ENCODE results near the gene KCNMB2.

Gene KCNMB2

GRCh38 chr3:178787960-178788359 lies 251.7 kb downstream of the KCNMB2 start:
- Histone ChIP-seq H3K27ac (ENCODE audit: low read depth, low read length) (no peak overlapping the region), H3K36me3 (ENCODE audit: control insufficient read depth, insufficient read depth, low read length) (no peaks in the 10 kb centered on the region), H3K9me3 (ENCODE audit: control insufficient read depth, insufficient read depth, low read length) (no peaks in the 10 kb centered on the region), H3K9ac (ENCODE audit: low read depth, low read length) (no peak overlapping the region), H3K4me1 (ENCODE audit: control insufficient read depth, insufficient read depth, low read length) (no peaks in the 10 kb centered on the region), H3K4me3 (ENCODE audit: low read depth, low read length) (no peak overlapping the region), H3K27me3 (ENCODE audit: control insufficient read depth, insufficient read depth, low read length) (no peaks in the 10 kb centered on the region)

GRCh38 chr3:178794711-178795110 lies 258.5 kb downstream of the KCNMB2 start:
- Histone ChIP-seq H3K9ac (ENCODE audit: low read depth, low read length) (no peak overlapping the region), H3K27ac (ENCODE audit: low read depth, low read length) (no peak overlapping the region), H3K4me3 (ENCODE audit: low read depth, low read length) (no peak overlapping the region)

GRCh38 chr3:178795349-178795748 lies 259.1 kb downstream of the KCNMB2 start:
- no peak overlapping the region for H3K9ac ChIP-seq (ENCODE audit: low read depth, low read length)
- no peaks in the 10 kb centered on the region for H3K4me1 ChIP-seq (ENCODE audit: control insufficient read depth, insufficient read depth, low read length)
- no peak overlapping the region for H3K27ac ChIP-seq (ENCODE audit: low read depth, low read length)
- H3K27me3 ChIP-seq (ENCODE audit: control insufficient read depth, insufficient read depth, low read length), result no peaks in the 10 kb centered on the region
- no peaks in the 10 kb centered on the region for H3K36me3 ChIP-seq (ENCODE audit: control insufficient read depth, insufficient read depth, low read length)
- H3K9me3 ChIP-seq (ENCODE audit: control insufficient read depth, insufficient read depth, low read length), result no peaks in the 10 kb centered on the region
- H3K4me3 ChIP-seq (ENCODE audit: low read depth, low read length), result no peak overlapping the region

More at GRCh38 chr3:178794711-178795110, 258.5 kb downstream of the KCNMB2 start:
- Histone ChIP-seq H3K9me3 (ENCODE audit: control insufficient read depth, insufficient read depth, low read length) (no peaks in the 10 kb centered on the region), H3K36me3 (ENCODE audit: control insufficient read depth, insufficient read depth, low read length) (no peaks in the 10 kb centered on the region), H3K4me1 (ENCODE audit: control insufficient read depth, insufficient read depth, low read length) (no peaks in the 10 kb centered on the region), H3K27me3 (ENCODE audit: control insufficient read depth, insufficient read depth, low read length) (no peaks in the 10 kb centered on the region)

GRCh38 chr3:178802259-178802658 lies 266.0 kb downstream of the KCNMB2 start:
- H3K27ac ChIP-seq (ENCODE audit: low read depth, low read length), result no peak overlapping the region
- H3K9ac ChIP-seq (ENCODE audit: low read depth, low read length), result no peak overlapping the region
- no peaks in the 10 kb centered on the region for H3K9me3 ChIP-seq (ENCODE audit: control insufficient read depth, insufficient read depth, low read length)
- no peak overlapping the region for H3K4me3 ChIP-seq (ENCODE audit: low read depth, low read length)
- H3K36me3 ChIP-seq (ENCODE audit: control insufficient read depth, insufficient read depth, low read length), result no peaks in the 10 kb centered on the region
- peaks cover 4% of the 10 kb centered on the region for H3K4me1 ChIP-seq (ENCODE audit: control insufficient read depth, insufficient read depth, low read length)
- no peaks in the 10 kb centered on the region for H3K27me3 ChIP-seq (ENCODE audit: control insufficient read depth, insufficient read depth, low read length)

- Histone ChIP-seq H3K27ac (ENCODE audit: low read depth, low read length) (no peak overlapping the region), H3K9me3 (ENCODE audit: control insufficient read depth, insufficient read depth, low read length) (no peaks in the 10 kb centered on the region), H3K4me3 (ENCODE audit: low read depth, low read length) (no peak overlapping the region), H3K9ac (ENCODE audit: low read depth, low read length) (no peak overlapping the region), H3K36me3 (ENCODE audit: control insufficient read depth, insufficient read depth, low read length) (no peaks in the 10 kb centered on the region), H3K27me3 (ENCODE audit: control insufficient read depth, insufficient read depth, low read length) (no peaks in the 10 kb centered on the region), H3K4me1 (ENCODE audit: control insufficient read depth, insufficient read depth, low read length) (peaks cover 7% of the 10 kb centered on the region)
Measured at GRCh38 chr3:178802993-178803693, 266.9 kb downstream of the KCNMB2 start.

GRCh38 chr3:178804606-178805005 lies 268.4 kb downstream of the KCNMB2 start:
- no peak overlapping the region for H3K4me3 ChIP-seq (ENCODE audit: low read depth, low read length)
- H3K36me3 ChIP-seq (ENCODE audit: control insufficient read depth, insufficient read depth, low read length), result no peaks in the 10 kb centered on the region
- no peaks in the 10 kb centered on the region for H3K9me3 ChIP-seq (ENCODE audit: control insufficient read depth, insufficient read depth, low read length)
- H3K27me3 ChIP-seq (ENCODE audit: control insufficient read depth, insufficient read depth, low read length), result no peaks in the 10 kb centered on the region
- no peak overlapping the region for H3K9ac ChIP-seq (ENCODE audit: low read depth, low read length)
- peaks cover 7% of the 10 kb centered on the region for H3K4me1 ChIP-seq (ENCODE audit: control insufficient read depth, insufficient read depth, low read length)
- H3K27ac ChIP-seq (ENCODE audit: low read depth, low read length), result no peak overlapping the region

- Histone ChIP-seq H3K4me1 (ENCODE audit: control insufficient read depth, insufficient read depth, low read length) (peaks cover 7% of the 10 kb centered on the region), H3K9me3 (ENCODE audit: control insufficient read depth, insufficient read depth, low read length) (no peaks in the 10 kb centered on the region), H3K27me3 (ENCODE audit: control insufficient read depth, insufficient read depth, low read length) (no peaks in the 10 kb centered on the region), H3K9ac (ENCODE audit: low read depth, low read length) (no peak overlapping the region), H3K36me3 (ENCODE audit: control insufficient read depth, insufficient read depth, low read length) (no peaks in the 10 kb centered on the region), H3K27ac (ENCODE audit: low read depth, low read length) (no peak overlapping the region), H3K4me3 (ENCODE audit: low read depth, low read length) (no peak overlapping the region)
Measured at GRCh38 chr3:178805741-178806140, 269.5 kb downstream of the KCNMB2 start.

- Histone ChIP-seq H3K4me1 (ENCODE audit: control insufficient read depth, insufficient read depth, low read length) (peaks cover 7% of the 10 kb centered on the region), H3K9me3 (ENCODE audit: control insufficient read depth, insufficient read depth, low read length) (no peaks in the 10 kb centered on the region), H3K36me3 (ENCODE audit: control insufficient read depth, insufficient read depth, low read length) (no peaks in the 10 kb centered on the region), H3K9ac (ENCODE audit: low read depth, low read length) (no peak overlapping the region), H3K4me3 (ENCODE audit: low read depth, low read length) (no peak overlapping the region), H3K27me3 (ENCODE audit: control insufficient read depth, insufficient read depth, low read length) (no peaks in the 10 kb centered on the region), H3K27ac (ENCODE audit: low read depth, low read length) (no peak overlapping the region)
Measured at GRCh38 chr3:178806651-178807050, 270.4 kb downstream of the KCNMB2 start.

- Histone ChIP-seq H3K27me3 (ENCODE audit: control insufficient read depth, insufficient read depth, low read length) (no peaks in the 10 kb centered on the region), H3K27ac (ENCODE audit: low read depth, low read length) (no peak overlapping the region), H3K36me3 (ENCODE audit: control insufficient read depth, insufficient read depth, low read length) (no peaks in the 10 kb centered on the region), H3K4me1 (ENCODE audit: control insufficient read depth, insufficient read depth, low read length) (peaks cover 7% of the 10 kb centered on the region), H3K9ac (ENCODE audit: low read depth, low read length) (no peak overlapping the region), H3K4me3 (ENCODE audit: low read depth, low read length) (no peak overlapping the region), H3K9me3 (ENCODE audit: control insufficient read depth, insufficient read depth, low read length) (no peaks in the 10 kb centered on the region)
Measured at GRCh38 chr3:178807694-178808093, 271.5 kb downstream of the KCNMB2 start.

- Histone ChIP-seq H3K4me3 (ENCODE audit: low read depth, low read length) (no peak overlapping the region), H3K9me3 (ENCODE audit: control insufficient read depth, insufficient read depth, low read length) (no peaks in the 10 kb centered on the region), H3K9ac (ENCODE audit: low read depth, low read length) (no peak overlapping the region), H3K4me1 (ENCODE audit: control insufficient read depth, insufficient read depth, low read length) (peaks cover 7% of the 10 kb centered on the region), H3K36me3 (ENCODE audit: control insufficient read depth, insufficient read depth, low read length) (no peaks in the 10 kb centered on the region), H3K27me3 (ENCODE audit: control insufficient read depth, insufficient read depth, low read length) (no peaks in the 10 kb centered on the region), H3K27ac (ENCODE audit: low read depth, low read length) (no peak overlapping the region)
Measured at GRCh38 chr3:178808748-178809147, 272.5 kb downstream of the KCNMB2 start.

GRCh38 chr3:178810181-178810580 lies 273.9 kb downstream of the KCNMB2 start:
- Histone ChIP-seq H3K27ac (ENCODE audit: low read depth, low read length) (no peak overlapping the region), H3K9me3 (ENCODE audit: control insufficient read depth, insufficient read depth, low read length) (no peaks in the 10 kb centered on the region), H3K4me3 (ENCODE audit: low read depth, low read length) (no peak overlapping the region)

More at GRCh38 chr3:178810181-178810580, 273.9 kb downstream of the KCNMB2 start:
- Histone ChIP-seq H3K9ac (ENCODE audit: low read depth, low read length) (no peak overlapping the region), H3K27me3 (ENCODE audit: control insufficient read depth, insufficient read depth, low read length) (no peaks in the 10 kb centered on the region), H3K36me3 (ENCODE audit: control insufficient read depth, insufficient read depth, low read length) (no peaks in the 10 kb centered on the region), H3K4me1 (ENCODE audit: control insufficient read depth, insufficient read depth, low read length) (peaks cover 7% of the 10 kb centered on the region)
